Germinal center (tissue), 1 donor: ENCODE results near the gene PGAP6.
"Not testable (repeated sequence)": the region's sequence is repeated elsewhere in the genome, so short reads cannot be mapped to it uniquely, and the experiment has no call there.

Experiments used
- DNase-seq: peaks from one replicate; pipeline ENCODE4 v3.0.0; 2012; ENCODE audit warnings: mixed read lengths, low spot score

The PGAP6 gene

DNA sequence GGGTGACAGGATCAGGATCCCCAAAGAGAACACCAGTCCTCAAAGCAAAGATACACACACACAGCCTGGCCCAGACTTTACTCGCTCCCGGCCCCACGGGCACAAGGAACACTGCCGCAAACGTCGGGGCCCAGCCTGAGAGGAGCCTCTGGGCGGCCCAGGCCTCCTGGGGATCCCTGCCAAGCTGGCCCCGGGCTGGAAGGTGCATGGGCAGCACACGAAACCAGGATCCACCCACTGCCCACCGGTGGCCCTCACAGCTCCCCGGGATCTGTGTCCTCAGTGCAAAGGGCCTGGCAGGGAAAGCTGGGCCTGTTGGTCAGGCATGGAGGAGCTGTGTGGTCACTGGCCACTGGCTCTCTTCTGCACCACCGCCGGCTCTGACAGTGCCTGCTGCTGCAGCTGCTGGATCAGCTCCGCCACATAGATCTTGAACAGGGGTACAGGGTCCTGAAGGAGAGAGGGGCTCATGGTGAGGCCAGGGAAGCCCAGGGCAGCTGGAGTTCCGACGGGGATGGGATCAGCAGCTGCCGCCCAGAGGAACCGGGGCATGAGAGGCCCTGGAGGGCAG, 14.4 kb downstream of the PGAP6 start:
- no peak for DNase-seq

- DNase-seq = no peak
Measured at GRCh38 chr16:366476-366875, 15.3 kb downstream of the PGAP6 start.

- DNase-seq = no peak
Measured at GRCh38 chr16:364595-365491, 16.9 kb downstream of the PGAP6 start.

GRCh38 chr16:363766-364490, 17.9 kb downstream of the PGAP6 start:
- DNase-seq = no peak

DNA sequence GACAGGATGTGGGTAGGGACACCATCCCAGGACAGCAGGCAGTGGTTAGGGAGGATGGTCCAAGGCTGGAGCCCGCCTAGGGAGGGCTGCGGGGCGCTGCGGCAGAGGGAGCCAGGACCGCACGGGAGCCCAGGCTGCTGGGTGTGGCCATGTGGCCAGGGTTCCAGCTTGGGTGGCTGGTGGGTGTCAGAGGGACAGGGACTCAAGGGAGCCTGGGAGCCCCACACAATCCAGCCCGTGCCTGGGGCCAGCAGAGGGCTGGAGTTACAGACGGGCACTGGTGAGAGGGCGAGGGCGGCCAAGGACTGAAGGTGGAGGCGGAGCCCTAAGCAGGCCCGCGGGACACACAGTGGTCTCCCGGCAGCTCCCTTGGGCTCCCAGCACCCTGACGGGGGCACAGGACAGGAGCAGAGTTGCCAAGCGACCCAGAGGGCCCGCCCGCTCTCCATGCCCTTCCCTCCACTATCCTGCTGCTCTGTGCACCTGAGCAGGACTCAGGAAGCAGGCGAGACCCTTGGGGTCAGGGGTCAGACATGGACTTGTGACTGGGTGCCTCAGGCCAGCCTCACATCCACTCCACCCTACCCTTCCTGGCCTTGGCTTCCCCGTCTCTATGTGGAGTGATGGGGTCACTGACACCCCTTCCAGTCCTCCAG, 18.5 kb downstream of the PGAP6 start:
- no peak for DNase-seq

DNA sequence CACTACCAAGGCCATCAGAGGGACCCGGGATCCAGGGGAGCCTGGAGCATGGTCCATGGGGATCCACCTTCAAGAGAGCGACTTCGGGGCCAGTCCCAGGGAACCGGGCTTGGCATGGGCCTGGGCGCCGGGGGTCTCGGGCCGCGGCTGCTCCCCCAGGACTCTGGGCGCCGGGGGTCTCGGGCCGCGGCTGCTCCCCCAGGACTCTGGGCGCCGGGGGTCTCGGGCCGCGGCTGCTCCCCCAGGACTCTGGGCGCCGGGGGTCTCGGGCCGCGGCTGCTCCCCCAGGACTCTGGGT, 19.1 kb downstream of the PGAP6 start:
- DNase-seq = not testable (repeated sequence)

GRCh38 chr16:361872-362701, 19.7 kb downstream of the PGAP6 start:
- DNase-seq = peak; percentile 67

DNA sequence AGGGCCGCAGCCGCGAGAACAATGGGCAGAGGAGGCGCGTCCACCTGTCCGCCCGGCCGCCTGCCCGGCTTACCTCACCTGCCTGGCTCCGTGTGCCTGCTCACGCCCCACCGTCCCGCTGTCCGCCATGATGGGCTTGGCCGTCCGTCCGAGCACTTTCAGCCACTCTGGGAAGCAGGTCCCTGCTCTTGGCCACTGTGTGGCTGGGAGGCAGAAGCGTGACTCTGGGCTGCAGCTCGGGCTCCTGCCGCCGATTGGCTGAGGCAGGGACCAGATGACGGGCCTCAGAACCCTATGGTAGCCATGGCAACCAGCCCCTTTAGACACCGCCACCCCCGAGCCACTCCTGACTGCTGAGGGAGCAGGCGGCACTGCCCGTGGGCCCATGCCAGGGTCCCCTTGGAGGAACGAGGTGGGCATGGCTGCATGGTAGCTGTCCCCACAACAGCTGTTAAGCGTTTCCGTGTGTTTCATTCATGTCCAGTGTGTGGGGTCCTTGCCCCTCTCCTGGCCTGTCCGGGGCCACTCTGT, 20.4 kb downstream of the PGAP6 start:
- no peak for DNase-seq

DNA sequence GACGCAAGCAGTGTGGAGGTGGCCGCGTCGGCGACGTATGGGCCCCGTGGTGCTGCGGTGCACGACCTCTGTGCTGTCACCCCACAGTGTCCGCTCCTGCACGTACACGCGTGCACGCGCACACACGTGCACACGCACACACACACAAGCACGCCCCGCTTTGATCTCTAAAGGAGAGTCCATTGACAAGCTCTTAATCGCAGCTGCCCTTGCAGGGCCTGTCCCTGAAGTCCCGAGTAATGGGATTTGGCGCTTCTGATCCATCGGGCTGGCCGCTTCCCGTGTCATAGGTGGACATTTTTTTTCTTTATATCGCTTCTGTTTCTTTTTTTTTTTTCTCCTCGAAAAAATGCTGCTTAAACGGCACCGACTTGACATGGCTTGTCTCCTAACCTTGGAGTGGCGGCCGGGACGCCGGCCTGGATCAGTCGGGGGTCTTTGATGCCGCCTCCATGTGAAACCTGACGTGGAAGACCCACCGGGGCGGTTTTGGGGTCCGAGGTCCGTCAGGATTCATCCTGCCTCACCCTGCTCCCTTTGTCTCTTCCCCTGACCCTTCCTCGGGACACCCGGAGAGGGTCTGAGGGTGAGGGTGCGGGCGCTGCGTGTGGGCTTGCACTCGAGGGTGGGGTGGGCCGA, 21.0 kb downstream of the PGAP6 start:
- no peak for DNase-seq

GRCh38 chr16:359871-360697, 21.7 kb downstream of the PGAP6 start:
- no peak for DNase-seq

DNA sequence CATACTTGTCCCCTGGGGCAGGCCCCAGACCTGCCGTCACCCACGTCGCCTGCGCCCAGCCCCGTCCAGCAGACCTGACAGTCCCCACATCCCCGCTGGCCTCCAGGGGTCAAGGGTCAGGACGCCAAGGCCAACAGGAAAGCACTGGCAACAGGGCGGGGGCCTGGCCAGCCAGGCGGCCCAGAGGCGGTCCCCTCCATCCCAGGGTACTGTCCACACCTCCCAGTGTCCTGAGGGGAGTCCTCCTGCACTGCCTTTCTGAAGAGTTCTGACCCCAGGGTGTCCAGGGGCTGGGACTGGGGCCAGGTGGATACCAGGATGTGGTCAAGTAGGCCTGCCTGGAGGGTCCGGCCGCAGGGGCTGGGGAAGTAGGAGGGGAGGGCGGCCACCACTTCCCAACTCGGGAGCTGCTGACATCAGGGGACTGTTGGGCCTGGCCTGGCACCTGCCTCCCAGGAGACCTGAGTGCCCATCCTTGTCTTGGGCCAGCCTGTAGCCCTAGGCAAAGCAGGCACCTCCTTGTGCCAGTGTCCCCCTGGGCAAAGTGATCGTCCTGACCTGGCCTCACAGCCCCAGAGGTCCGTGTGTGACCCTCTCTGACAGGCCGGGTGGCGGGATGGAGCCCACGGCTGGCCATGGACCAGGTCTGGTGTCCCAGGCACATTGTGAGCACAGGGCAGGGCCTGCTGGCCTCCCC, 22.6 kb downstream of the PGAP6 start:
- DNase-seq = no peak

DNA sequence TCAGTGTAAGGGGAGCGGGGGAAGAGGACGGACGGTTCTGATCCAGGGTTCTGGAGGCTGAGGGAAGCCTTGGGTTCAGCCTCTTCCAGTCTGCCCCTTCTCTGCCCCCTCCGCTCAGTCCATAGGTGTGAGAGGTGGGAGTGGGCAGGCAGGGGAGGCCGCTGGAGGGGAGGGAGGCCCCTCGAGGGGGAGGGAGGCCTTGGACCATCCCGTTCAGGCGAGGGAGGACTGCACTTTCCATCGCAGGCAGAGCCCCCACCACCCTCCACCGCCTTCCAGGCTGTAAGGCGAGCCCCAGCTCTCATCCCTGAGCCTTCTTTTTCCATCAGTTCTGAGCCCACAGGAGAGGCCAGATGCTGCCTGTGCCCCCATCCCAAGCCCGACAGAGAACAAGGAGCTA, 25.0 kb downstream of the PGAP6 start:
- no peak for DNase-seq

DNA sequence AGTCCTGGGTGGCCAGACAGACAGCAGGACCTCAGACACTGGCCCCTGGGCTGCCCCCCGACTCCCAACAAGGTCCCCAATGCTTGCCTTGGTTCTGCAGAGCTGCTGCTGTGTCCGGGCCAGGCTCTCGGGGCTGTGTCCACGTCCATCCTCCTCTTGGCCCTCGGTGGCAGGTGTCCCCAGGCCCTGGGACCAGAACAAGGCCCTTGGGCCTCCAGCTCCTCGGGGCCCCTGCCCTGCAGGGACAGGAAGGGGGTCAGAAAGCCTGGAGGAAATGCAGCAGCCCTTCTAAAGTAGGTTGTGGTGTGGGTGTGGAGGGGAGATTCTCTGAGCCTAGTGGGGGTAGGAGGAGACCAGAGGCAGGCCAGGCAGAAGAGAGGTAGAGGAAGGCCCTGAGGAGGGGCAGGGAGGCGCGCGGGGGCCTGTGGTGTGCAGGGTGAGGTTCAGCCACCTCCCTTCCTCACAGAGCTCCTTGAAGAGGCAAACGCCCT, 26.8 kb downstream of the PGAP6 start:
- DNase-seq = no peak

GRCh38 chr16:354291-354881, 27.4 kb downstream of the PGAP6 start:
- DNase-seq = no peak

DNA sequence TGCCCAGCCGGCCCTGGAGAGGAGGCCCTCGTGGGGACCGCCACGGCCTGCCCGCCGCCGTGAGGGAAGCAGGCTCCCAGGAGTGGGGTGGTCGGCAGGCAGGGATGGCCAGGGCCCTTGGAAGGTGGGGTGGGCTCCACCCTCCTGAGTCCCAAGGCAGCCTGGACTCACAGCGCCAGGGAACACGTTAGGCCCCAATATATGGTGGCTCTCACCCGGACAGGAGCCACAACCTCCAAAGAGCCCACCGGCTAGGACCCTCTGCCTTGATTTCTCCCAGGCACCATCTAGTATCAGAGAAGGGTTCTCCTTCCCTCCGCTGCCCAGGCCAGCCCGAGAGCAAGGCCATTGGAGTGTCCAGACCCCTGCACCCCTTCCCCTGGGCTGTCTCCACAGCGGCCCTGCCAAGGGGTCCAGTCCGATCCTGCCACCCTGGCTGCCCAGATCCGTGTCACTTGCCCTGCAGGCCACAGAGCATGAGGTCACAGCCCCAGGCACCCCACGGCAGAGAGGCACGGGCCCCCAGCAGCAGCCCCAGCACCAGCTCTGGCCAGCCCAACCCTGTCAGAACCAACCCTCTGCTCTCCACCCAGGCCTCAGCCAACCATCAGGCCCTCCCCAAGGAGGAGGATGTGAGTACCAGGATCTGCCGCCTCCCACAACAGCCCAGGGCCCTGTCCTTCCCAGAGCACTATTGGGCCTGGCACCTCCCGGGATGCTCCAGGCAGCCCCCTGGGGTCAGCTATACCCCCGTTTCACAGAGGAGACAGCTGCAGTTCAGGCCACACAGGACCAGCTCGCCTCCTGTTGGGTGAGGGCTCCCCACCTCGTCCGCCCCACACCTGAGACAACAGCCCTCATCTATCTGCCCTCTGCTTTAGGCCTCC, 28.1 kb downstream of the PGAP6 start:
- DNase-seq = no peak

GRCh38 chr16:352547-353403, 29.0 kb downstream of the PGAP6 start, which contains the start of gene AXIN1:
Gene AXIN1 (minus strand): TSS chr16:352723. CDS start chr16:347025, 5,698 bp downstream.
- DNase-seq = peak; percentile 96
